Measurements from ENCODE around the gene GBX2. TPM values are rescaled to one million over a fixed set of nuclear protein-coding genes. Genes with fewer than 3 reads are reported as not detected.

GBX2 gene
- total and polyA plus RNA-seq, 9 of the 15 experiments (the other 6 are each of a cell fraction or from before 2014, with no cell fraction given) = 0.03 to 0.53 (median 0.27) TPM; not detected in 1

GRCh38 chr2:236177967-236178889 is 10.0 kb upstream of the GBX2 start (continued):
- peak; percentile 53 for TF ChIP-seq ZBTB40 (IDR thresholded peaks at IDR 0.05)
- no peak for TF ChIP-seq ZBTB40 (CRISPR knock-in tag; IDR thresholded peaks at IDR 0.05)
- peak; percentile 60 for TF ChIP-seq SMC3 (conservative IDR thresholded peaks at IDR 0.05; ENCODE audit: insufficient read depth, low read depth, low read length)
- TF ChIP-seq EZH2 (IDR thresholded peaks at IDR 0.05; ENCODE audit: borderline replicate concordance, low read depth, low read length) = no peak
- TF ChIP-seq, protein P1, sequence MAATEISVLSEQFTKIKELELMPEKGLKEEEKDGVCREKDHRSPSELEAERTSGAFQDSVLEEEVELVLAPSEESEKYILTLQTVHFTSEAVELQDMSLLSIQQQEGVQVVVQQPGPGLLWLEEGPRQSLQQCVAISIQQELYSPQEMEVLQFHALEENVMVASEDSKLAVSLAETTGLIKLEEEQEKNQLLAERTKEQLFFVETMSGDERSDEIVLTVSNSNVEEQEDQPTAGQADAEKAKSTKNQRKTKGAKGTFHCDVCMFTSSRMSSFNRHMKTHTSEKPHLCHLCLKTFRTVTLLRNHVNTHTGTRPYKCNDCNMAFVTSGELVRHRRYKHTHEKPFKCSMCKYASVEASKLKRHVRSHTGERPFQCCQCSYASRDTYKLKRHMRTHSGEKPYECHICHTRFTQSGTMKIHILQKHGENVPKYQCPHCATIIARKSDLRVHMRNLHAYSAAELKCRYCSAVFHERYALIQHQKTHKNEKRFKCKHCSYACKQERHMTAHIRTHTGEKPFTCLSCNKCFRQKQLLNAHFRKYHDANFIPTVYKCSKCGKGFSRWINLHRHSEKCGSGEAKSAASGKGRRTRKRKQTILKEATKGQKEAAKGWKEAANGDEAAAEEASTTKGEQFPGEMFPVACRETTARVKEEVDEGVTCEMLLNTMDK (IDR thresholded peaks at IDR 0.05; ENCODE audit: borderline replicate concordance, insufficient read depth, low read depth, low read length, poor library complexity, severe bottlenecking) = peak; percentile 34
- TF ChIP-seq NRF1 (conservative IDR thresholded peaks at IDR 0.05 in 1 of 2, IDR thresholded peaks at IDR 0.05 in 1 of 2) = peak; percentile 44 to 53
- TF ChIP-seq, protein P2, sequence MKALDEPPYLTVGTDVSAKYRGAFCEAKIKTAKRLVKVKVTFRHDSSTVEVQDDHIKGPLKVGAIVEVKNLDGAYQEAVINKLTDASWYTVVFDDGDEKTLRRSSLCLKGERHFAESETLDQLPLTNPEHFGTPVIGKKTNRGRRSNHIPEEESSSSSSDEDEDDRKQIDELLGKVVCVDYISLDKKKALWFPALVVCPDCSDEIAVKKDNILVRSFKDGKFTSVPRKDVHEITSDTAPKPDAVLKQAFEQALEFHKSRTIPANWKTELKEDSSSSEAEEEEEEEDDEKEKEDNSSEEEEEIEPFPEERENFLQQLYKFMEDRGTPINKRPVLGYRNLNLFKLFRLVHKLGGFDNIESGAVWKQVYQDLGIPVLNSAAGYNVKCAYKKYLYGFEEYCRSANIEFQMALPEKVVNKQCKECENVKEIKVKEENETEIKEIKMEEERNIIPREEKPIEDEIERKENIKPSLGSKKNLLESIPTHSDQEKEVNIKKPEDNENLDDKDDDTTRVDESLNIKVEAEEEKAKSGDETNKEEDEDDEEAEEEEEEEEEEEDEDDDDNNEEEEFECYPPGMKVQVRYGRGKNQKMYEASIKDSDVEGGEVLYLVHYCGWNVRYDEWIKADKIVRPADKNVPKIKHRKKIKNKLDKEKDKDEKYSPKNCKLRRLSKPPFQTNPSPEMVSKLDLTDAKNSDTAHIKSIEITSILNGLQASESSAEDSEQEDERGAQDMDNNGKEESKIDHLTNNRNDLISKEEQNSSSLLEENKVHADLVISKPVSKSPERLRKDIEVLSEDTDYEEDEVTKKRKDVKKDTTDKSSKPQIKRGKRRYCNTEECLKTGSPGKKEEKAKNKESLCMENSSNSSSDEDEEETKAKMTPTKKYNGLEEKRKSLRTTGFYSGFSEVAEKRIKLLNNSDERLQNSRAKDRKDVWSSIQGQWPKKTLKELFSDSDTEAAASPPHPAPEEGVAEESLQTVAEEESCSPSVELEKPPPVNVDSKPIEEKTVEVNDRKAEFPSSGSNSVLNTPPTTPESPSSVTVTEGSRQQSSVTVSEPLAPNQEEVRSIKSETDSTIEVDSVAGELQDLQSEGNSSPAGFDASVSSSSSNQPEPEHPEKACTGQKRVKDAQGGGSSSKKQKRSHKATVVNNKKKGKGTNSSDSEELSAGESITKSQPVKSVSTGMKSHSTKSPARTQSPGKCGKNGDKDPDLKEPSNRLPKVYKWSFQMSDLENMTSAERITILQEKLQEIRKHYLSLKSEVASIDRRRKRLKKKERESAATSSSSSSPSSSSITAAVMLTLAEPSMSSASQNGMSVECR (CRISPR knock-in tag; IDR thresholded peaks at IDR 0.05) = no peak
- 0 out of 2 replicates have a peak, but pooled peaks have one; percentile 9 for TF ChIP-seq CTBP1 (IDR thresholded peaks at IDR 0.05; ENCODE audit: borderline replicate concordance)

All from K562 (cell line).